ENCODE results near the gene EVX1.

EVX1 gene

DNA sequence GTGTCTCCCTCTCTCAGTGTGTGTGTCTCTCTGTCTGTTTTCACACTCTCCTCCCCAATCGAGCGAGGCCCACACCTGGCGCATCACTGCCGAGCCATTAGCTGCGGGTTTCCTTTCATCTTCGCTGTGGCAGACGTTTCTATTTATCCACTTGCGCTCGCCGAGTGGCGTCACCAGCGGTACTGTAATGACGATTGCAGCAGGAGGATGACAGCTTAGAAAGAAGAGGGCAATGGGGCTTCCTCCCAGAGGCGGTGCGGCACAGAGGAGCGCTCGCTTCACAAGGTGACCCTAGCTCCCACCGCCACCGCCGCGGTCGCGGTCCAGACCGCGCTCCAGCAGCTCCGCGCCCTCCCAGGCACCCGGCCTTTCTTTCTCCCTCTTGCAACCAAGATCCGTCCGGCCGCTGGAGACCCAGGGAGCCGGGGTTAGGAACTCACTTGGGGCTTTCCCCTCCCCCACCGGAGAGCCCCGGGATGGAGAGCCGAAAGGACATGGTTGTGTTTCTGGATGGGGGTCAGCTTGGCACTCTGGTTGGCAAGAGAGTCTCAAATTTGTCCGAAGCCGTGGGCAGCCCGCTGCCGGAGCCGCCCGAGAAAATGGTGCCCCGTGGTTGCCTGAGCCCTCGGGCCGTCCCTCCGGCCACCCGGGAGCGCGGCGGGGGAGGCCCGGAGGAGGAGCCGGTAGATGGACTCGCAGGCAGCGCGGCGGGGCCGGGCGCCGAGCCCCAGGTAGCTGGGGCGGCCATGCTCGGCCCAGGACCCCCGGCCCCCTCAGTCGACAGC, at the start of gene EVX1:
Gene EVX1, plus strand, starts transcription at position 248 of the 785 bp plus-strand sequence. Its CDS starts 229 bp downstream, at position 477.
- DNase-seq (ENCODE audit: low read depth): no peak

DNA sequence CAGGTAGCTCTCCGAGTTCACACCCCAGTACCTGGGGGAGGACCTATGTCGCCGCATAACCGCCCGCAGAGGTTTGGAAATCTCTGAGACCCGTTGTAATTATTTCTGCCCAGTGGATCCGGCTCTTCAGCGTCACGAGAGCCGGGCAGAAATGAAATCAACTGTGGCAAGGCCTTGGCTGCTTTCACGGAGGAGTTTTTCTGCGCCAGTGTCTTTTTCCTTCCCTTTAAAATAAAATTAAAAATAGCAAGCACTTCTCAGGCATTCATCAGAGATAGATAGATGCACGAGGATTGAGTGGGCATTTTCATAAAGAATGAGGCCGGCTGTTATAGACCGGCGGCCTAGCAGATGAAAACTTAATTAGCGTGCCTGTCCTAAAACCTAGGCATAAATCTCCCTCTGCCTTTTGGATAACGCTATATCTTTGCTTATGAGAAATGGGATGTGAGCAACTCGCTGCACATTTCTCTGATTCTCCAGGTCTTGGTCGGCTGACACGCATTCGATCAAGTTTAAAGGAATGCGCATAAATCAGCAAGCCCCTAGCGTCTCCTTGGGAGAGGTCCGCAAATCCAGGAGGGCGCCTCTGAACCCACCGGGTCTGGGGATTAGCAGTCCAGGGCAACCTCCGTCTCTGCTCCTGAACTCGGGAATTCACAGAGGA, 49.1 kb upstream of the EVX1 start:
- no peak for DNase-seq (ENCODE audit: low read depth)

DNA sequence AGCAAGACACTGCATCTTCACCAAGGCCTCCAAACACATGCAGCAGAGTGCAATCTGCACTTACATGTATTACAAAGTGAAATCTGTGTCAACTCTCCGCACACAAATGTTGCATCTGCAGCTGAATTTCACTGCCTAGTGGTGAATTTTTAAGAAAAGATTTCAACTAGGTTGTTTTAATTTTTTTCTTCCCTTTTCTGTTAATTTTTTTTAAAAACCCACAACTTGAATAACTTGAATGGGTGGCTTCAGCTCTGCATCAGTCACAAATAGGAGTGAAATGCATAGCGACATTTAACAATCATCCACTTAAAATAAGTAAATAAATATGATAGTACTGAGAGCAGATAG, 48.6 kb upstream of the EVX1 start:
- DNase-seq (ENCODE audit: low read depth): no peak

DNA sequence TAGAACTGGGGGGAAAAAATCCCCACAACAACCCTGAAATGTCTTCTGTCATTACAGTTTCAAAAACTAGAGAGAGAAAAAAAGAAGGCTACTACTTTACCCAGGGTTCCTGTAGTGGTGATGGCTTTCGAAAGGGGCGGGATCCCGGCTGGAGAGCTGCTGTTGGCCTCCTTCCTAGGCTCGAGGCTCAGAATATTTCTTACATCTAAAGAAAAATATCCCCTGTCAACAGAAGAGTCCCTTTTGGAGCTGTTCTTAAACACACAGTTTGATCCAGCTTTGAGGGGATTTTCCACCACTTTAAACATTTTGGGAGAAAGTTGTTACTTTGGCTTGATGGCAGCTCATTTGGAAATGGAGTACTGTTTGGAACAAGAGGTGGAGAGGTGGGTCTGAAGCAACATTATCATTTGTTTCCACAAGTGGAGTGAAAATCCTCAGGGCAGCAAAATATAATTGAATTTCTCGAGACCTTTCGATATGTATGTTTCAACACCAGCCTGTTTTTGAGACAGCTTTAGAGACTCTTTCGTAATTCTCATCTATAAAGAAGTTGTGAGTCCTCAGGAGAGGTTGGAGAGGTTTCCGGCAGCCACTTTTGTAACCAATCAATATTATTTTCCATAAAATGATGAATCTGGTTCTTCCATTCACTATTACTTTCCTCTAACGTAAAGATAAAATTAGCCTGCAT, 47.8 kb upstream of the EVX1 start:
- no peak for DNase-seq (ENCODE audit: low read depth)

DNA sequence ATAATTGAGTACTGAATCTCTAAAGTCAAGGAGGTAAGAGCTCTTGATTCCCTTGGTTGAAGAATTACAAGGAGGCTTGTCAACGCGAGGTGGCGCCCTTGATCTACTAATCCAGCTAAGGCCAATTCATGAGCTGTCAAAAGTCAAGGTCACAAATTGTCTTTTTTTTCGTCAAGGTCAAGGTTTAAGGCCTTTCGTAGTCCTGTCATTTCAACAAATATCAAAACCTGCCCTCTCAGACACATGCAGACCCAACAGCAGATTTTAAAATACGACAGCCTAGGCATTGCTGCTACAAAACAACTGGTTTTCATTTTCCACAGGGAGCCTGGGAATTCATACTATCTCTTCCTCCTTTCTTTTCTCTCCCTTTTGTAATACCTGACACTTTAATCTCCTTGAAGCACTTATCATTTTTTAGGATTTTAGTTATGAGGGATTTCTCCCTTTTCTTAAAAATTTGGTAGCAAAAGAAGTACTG, 46.3 kb upstream of the EVX1 start:
- DNase-seq (ENCODE audit: low read depth): peak; percentile 78

DNA sequence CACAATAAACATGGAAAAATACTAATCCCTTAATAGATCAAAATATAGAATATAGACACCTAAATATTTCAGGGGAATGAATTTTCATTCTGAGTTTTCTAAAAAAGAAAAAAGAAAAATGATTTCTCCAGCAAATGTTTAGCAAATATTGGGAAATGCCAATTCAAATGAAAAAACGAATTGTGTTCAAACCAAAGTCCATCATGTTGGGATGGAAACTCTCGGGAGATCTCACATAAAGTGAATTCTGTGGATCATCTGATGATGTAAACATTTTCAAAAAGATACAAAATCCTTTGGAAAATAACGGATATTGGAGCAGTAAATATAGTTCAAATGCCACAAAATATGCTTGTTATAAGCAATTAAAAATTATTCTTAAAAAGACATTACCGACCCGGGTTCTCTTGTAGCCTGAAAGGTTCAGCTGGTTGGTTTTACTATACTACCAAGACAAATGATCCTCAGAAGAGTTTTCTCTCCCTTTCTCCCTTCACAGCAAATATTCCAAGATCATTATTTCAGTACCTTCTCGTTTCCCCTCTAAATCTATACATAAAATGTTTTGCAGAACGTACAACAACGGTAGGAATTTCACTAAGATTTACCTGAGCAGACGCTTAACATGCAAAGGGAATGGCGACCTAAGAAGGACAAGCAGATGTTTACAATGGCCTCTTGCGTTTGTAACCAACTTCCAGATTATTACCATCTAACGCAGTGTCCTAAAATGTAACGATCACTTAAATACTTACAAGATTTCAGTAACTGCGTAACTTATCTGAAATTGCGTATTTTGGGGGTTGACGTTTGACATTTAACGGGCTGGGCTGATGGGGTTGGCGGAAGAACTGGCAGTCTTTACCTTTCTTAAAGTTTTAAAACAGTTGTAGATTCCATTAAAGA, 45.2 kb upstream of the EVX1 start:
- no peak for DNase-seq (ENCODE audit: low read depth)

DNA sequence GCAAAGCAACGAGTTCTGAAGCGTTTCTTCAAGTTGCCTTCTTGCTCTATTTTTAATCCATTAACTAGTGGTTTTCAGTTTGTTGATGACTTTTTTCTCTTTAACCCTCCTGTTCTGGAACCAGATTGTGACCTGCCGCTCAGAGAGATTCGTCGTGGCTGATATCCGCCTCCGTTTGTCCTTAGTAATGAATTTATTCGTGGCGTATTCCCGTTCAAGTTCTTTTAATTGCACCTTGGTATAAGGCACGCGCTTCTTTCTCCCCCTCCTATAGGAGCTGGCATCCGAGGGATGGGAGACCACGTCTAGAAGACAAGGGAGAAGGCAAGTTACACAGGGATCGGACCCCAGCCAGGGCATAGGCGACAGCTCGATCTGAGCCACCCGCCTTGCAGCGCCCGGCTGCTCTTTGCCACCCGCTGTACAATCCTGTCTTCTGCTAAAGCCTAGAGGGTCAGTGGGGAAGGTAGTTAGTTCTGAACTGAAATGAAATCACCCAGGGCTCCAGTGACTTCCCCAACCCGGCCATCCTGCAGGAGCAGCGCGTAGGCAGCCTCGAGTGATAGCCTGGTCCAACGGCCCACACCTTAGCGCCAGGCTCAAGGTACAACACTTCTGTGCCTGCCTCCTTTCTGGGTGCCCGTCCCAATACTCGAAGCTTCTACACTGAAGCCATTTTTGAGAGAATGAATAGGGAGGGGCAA, 44.3 kb upstream of the EVX1 start:
- DNase-seq (ENCODE audit: low read depth): no peak

DNA sequence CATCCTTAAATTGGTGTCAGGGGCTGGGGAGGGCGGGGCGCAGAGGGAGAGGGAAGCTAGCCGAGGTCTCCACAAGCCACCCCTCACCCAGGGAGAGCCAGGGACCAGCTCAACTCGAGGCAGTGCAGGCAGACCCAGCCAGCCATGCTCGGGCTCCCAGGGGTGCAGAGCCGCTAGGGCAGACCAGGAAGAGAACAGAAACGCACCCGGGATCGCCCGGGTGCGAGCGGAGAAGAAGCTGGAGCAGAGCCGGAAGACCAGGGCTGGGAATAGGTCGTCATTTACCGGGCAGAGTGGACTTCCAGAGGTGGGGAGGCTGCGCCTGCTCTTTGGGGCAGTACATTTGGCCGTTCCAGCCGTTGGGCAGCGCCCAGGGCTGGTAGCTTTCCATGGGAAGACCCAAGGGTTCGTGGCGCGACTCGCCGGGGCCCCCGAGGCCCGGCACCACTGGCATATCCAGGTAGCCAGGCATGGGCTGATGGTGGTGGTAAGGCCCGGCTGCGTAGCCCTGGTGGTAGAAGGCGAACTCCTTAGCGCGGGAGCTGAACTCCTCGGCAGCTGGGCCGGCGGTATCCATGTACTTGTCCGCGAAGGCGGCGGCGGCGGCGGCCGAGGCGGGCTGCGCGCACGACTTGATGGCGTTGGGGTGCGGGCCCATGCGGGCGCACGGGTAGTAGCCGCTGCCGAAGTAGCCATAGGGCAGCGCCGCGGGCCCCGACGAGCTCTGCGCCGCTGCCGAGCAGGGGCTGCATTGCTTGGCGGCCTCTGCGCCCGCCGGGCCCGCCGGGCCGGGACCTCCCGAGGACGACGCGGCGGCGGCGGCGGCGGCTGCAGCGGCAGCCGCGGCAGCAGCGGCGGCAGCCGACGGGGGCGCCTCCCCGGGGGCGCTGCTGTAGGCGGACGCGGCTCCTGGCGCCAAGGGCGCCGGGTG, 43.5 kb upstream of the EVX1 start:
- no peak for DNase-seq (ENCODE audit: low read depth)

DNA sequence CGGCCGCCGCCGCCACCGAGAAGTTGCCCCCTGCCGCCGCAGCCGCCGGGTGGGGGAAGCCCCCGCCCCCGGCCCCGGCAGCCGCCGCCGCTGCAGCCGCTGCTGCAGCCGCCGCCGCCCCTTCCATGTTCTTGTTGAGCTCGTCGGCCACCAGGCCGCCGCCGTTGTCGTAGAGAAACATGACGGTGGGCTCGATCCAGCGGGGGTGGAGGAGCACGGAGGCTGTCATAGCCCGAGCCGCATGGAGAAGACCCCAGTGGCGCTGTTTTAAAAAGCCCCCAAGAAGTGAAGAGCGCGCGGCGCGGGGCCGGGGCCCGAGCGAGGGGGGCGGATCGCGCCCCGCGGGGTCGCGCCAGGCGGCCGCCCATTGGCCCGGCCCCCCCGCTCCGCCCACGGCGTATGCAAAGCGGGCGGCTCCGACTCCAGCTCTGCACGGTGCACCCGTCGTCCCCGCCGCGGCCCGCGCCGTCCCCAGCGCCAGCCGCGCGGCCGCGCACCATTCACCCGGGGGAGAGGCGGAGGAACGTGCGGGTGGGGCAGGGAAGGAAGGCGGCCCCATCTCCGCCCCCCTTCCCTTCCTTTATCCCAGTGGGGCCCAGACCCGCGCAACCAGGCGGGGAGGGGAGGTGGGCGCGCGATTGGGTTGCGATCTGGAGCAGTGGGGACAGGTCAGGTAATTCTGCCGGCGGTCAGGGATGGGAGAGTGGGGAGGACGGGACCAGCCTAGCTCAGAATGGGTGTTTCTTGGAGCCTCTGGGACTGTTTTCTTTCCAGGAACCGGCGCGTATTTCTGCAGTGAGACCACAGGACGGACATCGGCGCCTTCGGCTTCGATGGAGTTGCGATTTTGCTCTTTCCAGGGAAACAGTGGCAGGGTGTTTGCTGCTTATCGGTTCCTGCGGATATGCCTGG, 42.5 kb upstream of the EVX1 start, which contains the start of gene HOXA13:
Gene HOXA13, minus strand, starts transcription at position 243 of the 912 bp plus-strand sequence. Its CDS starts 14 bp downstream, at position 229.
- no peak for DNase-seq (ENCODE audit: low read depth)

DNA sequence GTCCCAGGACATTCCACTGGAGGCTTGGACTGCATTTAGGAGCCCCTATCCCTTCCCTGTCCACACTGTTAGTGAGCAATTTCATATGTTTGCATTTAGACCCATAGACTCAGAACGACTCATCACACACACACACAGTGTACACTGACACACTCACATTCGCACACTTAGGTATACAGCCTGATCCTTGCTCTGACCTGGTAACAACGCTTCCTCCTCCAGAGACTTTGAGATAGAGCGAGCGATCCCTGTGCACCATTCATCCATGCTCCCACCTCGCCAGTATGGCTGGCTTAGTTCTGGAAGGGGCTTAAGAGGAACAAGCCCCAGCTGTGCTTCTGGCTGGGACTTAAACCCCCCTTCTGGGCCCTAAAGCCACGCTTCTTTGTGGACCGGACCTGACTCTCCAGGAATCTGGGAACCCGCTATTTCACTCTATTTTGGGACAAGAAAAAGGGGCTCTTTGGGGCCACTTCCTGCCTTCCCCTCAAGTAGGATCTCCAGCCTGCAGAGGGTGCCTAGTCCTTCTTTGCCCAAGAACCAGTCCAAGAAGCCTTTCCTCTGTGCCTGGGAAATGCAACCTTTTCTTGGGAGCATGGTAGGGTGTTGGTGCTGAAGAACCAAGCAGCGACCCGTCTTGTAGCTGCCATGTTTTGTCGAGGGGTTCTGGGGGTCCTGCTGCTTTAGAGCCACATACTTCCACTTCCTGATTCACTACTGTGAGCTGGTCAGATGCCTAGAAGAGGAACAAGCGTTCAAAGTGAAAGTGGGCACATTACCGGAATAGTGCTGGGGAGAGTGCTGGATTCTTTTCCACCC, 41.6 kb upstream of the EVX1 start:
- no peak for DNase-seq (ENCODE audit: low read depth)

DNA sequence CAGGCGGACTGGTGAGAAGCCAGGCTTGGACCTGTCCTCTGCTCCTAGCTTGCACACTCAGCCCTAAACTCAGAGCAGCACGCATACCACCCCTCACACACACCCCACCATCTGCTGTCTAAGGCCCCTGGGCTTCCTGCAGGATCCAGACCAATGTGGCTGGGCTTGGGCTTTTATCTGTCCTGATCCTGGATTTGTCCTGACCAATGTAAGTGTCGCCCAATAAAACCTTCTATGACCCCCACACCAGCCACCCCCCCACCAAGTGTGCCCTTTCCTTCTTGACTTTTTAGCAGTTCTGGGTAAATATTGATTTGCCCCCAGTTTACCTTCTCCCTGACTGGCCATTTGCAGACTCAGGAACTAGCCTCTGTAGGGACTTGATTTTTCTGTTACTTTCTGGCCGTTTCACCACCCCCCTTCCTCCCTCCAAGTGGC, 41.0 kb upstream of the EVX1 start:
- no peak for DNase-seq (ENCODE audit: low read depth)

DNA sequence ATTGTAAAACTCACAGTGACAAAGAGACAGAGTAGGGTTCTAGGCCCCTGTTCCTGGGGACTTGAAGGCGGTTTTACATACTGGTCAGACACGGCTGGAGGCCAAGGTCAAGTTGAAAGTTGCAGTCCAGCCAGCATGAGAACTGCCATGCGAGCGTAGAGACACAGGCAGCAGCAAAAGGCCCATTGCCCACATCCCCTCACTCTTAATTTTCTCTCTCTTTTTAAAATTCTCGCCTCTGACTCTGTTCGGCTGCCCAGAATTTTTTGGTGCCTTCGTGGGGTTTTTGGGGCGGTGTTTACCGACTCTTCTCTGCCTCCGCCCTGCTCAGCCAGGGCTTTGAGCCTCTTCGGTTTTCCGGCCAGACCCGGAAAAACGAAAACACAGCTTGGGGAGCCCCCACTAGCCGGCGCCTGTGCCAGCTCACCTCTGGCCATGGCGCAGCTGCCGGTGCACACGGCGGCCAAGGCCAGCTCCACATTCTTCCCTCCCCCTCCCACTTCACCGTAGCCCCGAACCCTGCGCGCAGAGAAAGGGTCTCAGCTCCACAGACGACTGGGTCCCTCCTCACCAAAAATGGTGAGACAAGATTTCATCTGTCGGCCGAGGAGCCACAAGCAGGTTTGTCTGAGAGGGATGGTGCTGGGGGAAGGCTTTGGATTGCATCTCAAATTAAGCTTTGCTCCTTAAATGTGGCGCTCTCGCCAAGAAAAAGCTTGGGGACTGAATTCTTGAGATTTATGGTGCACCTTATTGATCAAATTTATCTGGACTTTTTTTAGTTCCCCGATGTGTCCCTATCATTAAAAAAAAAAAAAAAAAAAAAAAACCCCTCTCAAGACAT, 40.4 kb upstream of the EVX1 start:
- DNase-seq (ENCODE audit: low read depth): no peak

DNA sequence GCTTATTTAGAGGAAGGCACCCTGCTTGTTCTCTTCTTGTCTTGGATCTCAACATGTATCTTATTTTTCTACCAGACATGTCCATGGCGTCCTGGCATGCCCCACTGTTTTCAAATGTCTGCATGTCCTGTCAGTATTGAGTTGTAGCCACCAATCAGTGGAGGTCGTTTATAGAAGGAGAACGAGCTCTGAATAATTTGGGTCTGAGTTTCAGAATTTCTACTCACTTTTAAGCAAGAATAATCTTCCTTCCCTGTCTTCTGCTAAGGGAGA, 39.8 kb upstream of the EVX1 start:
- DNase-seq (ENCODE audit: low read depth): no peak

DNA sequence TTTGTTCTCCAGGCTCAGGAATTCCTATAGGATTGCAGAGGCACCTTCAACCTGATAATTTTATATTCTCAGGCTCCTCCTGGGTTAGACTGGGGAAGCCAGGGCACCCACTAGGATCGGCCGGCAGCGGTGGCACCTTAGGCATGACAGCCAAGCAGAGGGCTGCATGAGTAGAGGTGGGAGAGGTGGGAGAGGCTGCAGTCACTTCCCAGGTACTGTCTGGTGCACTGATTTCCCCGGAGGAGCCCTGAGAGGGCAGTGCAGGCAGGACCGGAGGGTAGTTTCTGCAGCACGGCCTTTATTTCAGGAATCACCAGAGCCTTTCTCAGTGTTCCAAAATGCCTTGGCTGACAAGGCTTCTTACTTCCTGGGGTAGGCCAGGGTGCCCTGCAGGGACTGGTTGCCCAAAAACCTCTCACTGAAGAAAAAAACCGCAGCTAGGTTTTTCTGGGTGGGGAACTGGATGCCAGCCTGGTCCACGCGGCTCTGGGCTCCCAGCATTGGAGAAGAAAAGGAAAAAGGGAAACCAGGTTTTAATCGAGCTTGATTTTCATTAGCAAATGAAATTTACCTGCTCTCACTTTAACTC, 39.1 kb upstream of the EVX1 start:
- DNase-seq (ENCODE audit: low read depth): no peak

DNA sequence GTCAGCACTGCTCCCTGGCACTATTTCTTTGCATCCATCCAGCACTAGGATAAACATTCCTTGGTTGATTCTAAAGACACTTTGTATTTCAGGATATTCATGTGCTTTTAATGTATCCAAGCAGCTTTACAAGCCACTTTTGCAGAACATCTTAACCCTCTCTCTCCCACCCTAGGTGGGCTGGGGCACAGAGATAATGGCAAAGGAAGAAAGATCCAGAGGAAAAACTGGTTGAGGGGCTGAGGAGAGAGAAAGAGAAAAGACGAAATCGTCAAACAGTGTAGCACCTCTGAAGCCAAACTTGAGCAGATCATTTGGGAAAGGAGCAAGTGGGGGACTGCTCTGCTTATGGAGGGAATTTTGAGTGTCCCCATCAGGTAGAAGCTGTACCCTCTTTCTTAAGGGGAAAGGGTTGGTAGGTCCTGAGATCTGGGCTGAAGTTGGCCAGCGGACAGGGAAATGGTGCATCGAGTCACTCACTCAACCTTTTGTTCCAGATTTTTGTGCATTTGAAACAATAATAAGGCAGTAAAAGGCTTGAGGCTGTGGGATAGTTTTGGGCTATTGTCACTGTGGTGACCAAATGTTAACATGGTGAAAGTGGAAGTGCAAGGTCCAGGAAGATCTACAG, 38.5 kb upstream of the EVX1 start:
- no peak for DNase-seq (ENCODE audit: low read depth)

DNA sequence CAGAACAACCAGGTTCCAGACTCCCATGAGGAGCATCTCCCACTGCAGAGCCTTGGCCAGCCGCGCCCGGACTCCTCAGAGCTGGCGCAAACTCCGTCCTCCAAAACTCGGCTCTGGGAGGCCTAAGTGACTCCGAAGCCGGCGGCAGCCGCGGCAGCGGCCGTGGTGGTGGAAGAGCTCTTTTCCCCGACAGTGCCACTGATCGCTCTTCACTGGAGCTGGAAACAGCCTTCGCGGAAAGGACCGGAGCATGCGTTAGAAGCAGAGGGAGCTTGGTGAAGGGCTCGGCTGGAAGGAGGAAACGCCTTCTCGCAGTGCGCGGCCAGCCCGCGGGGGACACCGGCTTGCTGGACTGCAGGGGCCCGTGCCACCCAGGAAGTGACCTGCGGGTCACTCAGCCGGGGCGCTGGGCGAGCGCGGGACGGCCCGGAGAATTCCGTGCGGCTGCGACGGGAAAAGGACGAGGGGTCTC, 37.7 kb upstream of the EVX1 start:
- no peak for DNase-seq (ENCODE audit: low read depth)
